ENCODE results near the gene ST3GAL4.

GRCh38 chr11:126404367-126404766, 48.9 kb downstream of the ST3GAL4 start:
- no peak for TF ChIP-seq MAX (IDR thresholded peaks at IDR 0.05)
- no peak for TF ChIP-seq REST (IDR thresholded peaks at IDR 0.05; ENCODE audit: low read depth)
- no peak for TF ChIP-seq RAD21 (IDR thresholded peaks at IDR 0.05; ENCODE audit: low read depth)
- no peak for TF ChIP-seq YY1 (IDR thresholded peaks at IDR 0.05; ENCODE audit: low read depth)
- no peak for TF ChIP-seq EGR1 (IDR thresholded peaks at IDR 0.05)
- TF ChIP-seq TAF1 (IDR thresholded peaks at IDR 0.05; ENCODE audit: low read depth), result no peak
- no peak for TF ChIP-seq EP300 (IDR thresholded peaks at IDR 0.05; ENCODE audit: borderline replicate concordance)
- no peak for TF ChIP-seq CEBPB (IDR thresholded peaks at IDR 0.05)
- TF ChIP-seq CREB1 (IDR thresholded peaks at IDR 0.05; ENCODE audit: low read depth), result no peak
- TF ChIP-seq USF1 (IDR thresholded peaks at IDR 0.05), result no peak
- no peak for TF ChIP-seq TCF12 (IDR thresholded peaks at IDR 0.05; ENCODE audit: low read depth)
- TF ChIP-seq NFIC (IDR thresholded peaks at IDR 0.05), result no peak
- TF ChIP-seq TEAD4 (IDR thresholded peaks at IDR 0.05), result no peak
- TF ChIP-seq FOXM1 (IDR thresholded peaks at IDR 0.05; ENCODE audit: borderline replicate concordance, low read depth), result no peak

All from Ishikawa (cell line).